ENCODE data around the gene ARPP19. TPM values are rescaled to one million over a fixed set of nuclear protein-coding genes. Genes with fewer than 3 reads are reported as not detected.

ARPP19 gene
- total and polyA plus RNA-seq, 2 of the 4 experiments (the other 2 are of a cell fraction): 33.4 to 65.2 TPM

DNA sequence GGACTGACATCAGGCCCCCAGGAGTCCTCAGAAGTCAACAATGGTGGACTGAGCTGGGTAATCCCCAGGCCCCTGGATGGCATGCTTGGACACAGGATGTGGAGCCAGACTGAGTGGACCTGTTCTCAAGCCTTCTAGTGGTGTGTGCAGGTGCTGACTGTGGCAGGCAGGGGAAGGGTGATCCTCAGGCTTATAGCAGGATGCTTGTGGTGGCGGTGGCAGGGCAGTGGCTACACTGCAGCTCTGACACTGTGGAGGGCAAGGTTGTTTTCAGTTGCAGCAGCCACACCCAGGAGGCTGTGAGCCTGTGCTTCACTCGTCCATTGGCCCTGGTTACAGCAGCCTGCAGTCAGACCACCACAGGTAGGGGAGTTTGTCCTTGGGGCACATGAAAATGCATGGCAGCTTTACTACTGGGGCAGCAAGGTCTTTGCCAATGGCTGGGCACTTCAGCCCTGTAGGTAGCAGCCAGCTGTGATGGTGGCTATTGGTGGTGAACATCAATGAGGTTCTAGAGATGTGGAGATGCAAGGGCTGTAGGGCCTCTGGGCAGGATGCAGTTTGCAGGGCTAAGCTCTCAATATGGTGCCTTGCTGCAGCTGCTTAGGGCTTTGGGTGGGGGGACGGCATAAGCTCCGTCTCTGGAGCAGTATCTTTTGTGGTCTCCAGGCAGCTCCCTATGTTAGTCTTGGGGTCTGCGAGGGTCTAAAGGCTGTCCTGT, 22.6 kb downstream of the ARPP19 start:
- Histone ChIP-seq H3K79me1 (ENCODE audit: low read depth in 1 of 2, low read length in 2 of 2) (peaks cover 7 to 8% of the 10 kb centered on the region in 2 experiments; a peak in 3 of 4 replicates), H3K14ac (replicated peaks; ENCODE audit: low read depth, low read length) (no peak overlapping the region), H3K4me1 (ENCODE audit: control insufficient read depth, insufficient read depth, low read length) (no peaks in the 10 kb centered on the region), H3K4ac (ENCODE audit: low read depth, low read length) (no peak overlapping the region), H4K20me1 (ENCODE audit: insufficient read depth, low read length) (no peaks in the 10 kb centered on the region; the same call in 1 of the 2 replicates), H3K36me3 (ENCODE audit: control insufficient read depth, insufficient read depth, low read length) (peaks cover 20% of the 10 kb centered on the region), H3K9me1 (ENCODE audit: insufficient read depth, low read length) (no peaks in the 10 kb centered on the region; the same call in 1 of the 2 replicates), H3K27ac (ENCODE audit: insufficient read depth, low read length) (no peak overlapping the region), H2BK20ac (ENCODE audit: low read depth, low read length) (no peak overlapping the region), H4K91ac (ENCODE audit: insufficient read depth, low read depth, low read length) (no peak overlapping the region), H3K56ac (ENCODE audit: extremely low read depth, insufficient read depth, low read length) (no peak overlapping the region), H2BK120ac (ENCODE audit: low read depth, low read length) (no peak overlapping the region), H2AK9ac (replicated peaks; ENCODE audit: low read depth, low read length, poor library complexity) (no peak overlapping the region), H3K23ac (ENCODE audit: low read depth, low read length) (no peak overlapping the region), H3K27me3 (ENCODE audit: control insufficient read depth, insufficient read depth, low read length) (no peaks in the 10 kb centered on the region), H3K4me2 (ENCODE audit: low read depth, low read length) (no peak overlapping the region), H2BK5ac (ENCODE audit: low read depth, low read length, poor library complexity, severe bottlenecking) (no peak overlapping the region), H2AK5ac (ENCODE audit: low read depth, low read length) (no peak overlapping the region), H4K5ac (ENCODE audit: low read depth, low read length) (no peak overlapping the region), H2AFZ (replicated peaks; ENCODE audit: low read length, poor library complexity) (no peak overlapping the region), H3K4me3 (ENCODE audit: insufficient read depth, low read depth, low read length) (no peak overlapping the region), H3K9ac (ENCODE audit: low read depth, low read length) (no peak overlapping the region), H4K8ac (ENCODE audit: low read depth in 2 of 2, low read length in 2 of 2) (no peak overlapping the region), H2BK15ac (ENCODE audit: low read depth, low read length) (no peak overlapping the region), H3K9me3 (ENCODE audit: control insufficient read depth, insufficient read depth, low read length) (peaks cover 4% of the 10 kb centered on the region; the same call in 1 of the 2 replicates), H3K18ac (ENCODE audit: low read depth, low read length) (no peak overlapping the region)
- ATAC-seq (ENCODE audit: low read depth): no peak
- BruUV-seq (replicated peaks): no TSS peak
- CTCF ChIA-PET: interaction anchor here (0.6 kb wide), 1 partner anchor 290 kb away, joined by 3 read pairs; no protein-coding TSS in a partner anchor
- DNase-seq: no peak
- 80% methylated on average over 2 of the region's 5 CpGs; no CpG with 5 or more reads in 1 of the 2 experiments for WGBS, 2 experiments (ENCODE audit: extremely low coverage in 2 of 2, insufficient read length in 1 of 2)
- intact Hi-C loops (cut with micrococcal nuclease) (no loop called here), in situ Hi-C loops (cut with MboI; ENCODE audit: low sequenced_read_pairs) (no loop called here), dilution Hi-C loops (cut with HindIII; ENCODE audit: low sequenced_read_pairs, unreplicated experiment) (no loop called here)
- POLR2A ChIA-PET (ENCODE audit: unreplicated experiment): no interaction called here
- no peak for TF ChIP-seq NFE2L2 (IDR thresholded peaks at IDR 0.05; ENCODE audit: low read depth, low read length)
- TF ChIP-seq RFX5 (IDR thresholded peaks at IDR 0.05; ENCODE audit: low read depth, low read length): no peak
- TF ChIP-seq MAFK (IDR thresholded peaks at IDR 0.05; ENCODE audit: low read depth, low read length): no peak
- TF ChIP-seq, protein P1, sequence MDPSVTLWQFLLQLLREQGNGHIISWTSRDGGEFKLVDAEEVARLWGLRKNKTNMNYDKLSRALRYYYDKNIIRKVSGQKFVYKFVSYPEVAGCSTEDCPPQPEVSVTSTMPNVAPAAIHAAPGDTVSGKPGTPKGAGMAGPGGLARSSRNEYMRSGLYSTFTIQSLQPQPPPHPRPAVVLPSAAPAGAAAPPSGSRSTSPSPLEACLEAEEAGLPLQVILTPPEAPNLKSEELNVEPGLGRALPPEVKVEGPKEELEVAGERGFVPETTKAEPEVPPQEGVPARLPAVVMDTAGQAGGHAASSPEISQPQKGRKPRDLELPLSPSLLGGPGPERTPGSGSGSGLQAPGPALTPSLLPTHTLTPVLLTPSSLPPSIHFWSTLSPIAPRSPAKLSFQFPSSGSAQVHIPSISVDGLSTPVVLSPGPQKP (IDR thresholded peaks at IDR 0.05; ENCODE audit: borderline replicate concordance, low read depth, low read length): no peak
- no peak for TF ChIP-seq MAZ (IDR thresholded peaks at IDR 0.05; ENCODE audit: borderline replicate concordance, low read depth, low read length)
- TF ChIP-seq POLR2A (IDR thresholded peaks at IDR 0.05; ENCODE audit: low read depth, low read length): no peak
- no peak for TF ChIP-seq FOS (IDR thresholded peaks at IDR 0.05; ENCODE audit: low read depth, low read length)
- TF ChIP-seq RAD21 (IDR thresholded peaks at IDR 0.05; ENCODE audit: low read length): no peak
- TF ChIP-seq CHD1 (IDR thresholded peaks at IDR 0.05; ENCODE audit: low read depth, low read length): no peak
- TF ChIP-seq, protein P2, sequence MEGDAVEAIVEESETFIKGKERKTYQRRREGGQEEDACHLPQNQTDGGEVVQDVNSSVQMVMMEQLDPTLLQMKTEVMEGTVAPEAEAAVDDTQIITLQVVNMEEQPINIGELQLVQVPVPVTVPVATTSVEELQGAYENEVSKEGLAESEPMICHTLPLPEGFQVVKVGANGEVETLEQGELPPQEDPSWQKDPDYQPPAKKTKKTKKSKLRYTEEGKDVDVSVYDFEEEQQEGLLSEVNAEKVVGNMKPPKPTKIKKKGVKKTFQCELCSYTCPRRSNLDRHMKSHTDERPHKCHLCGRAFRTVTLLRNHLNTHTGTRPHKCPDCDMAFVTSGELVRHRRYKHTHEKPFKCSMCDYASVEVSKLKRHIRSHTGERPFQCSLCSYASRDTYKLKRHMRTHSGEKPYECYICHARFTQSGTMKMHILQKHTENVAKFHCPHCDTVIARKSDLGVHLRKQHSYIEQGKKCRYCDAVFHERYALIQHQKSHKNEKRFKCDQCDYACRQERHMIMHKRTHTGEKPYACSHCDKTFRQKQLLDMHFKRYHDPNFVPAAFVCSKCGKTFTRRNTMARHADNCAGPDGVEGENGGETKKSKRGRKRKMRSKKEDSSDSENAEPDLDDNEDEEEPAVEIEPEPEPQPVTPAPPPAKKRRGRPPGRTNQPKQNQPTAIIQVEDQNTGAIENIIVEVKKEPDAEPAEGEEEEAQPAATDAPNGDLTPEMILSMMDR (conservative IDR thresholded peaks at IDR 0.05; ENCODE audit: low read depth, low read length): no peak
- no peak for TF ChIP-seq SMC3 (IDR thresholded peaks at IDR 0.05; ENCODE audit: low read depth, low read length)
- TF ChIP-seq, protein P3, sequence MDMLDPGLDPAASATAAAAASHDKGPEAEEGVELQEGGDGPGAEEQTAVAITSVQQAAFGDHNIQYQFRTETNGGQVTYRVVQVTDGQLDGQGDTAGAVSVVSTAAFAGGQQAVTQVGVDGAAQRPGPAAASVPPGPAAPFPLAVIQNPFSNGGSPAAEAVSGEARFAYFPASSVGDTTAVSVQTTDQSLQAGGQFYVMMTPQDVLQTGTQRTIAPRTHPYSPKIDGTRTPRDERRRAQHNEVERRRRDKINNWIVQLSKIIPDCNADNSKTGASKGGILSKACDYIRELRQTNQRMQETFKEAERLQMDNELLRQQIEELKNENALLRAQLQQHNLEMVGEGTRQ (IDR thresholded peaks at IDR 0.05; ENCODE audit: low read depth, low read length): no peak
- TF ChIP-seq BHLHE40 (IDR thresholded peaks at IDR 0.05; ENCODE audit: low read depth, low read length): no peak
- no peak for TF ChIP-seq CEBPB (IDR thresholded peaks at IDR 0.05; ENCODE audit: low read depth, low read length)
- TF ChIP-seq MXI1 (IDR thresholded peaks at IDR 0.05; ENCODE audit: borderline replicate concordance, low read depth, low read length): no peak

Data from IMR-90 (cell line).